Bronchial epithelial cell (primary cell): ENCODE results near the gene CDKN2C. TPM values are rescaled to one million over a fixed set of nuclear protein-coding genes. Genes with fewer than 3 reads are reported as not detected.

Experiments
- DNase-seq: peaks from one replicate; pipeline ENCODE4 v3.0.0-alpha.2; 2010; ENCODE audit warnings: low read depth
- FAIRE-seq: peaks from 2 replicates; lab custom pipeline; 2011; peaks lifted over from hg19 to GRCh38; lab: Jason Lieb, UNC
- H3K27me3 ChIP-seq: 2 replicates; pipeline ENCODE4 v1.5.1; 2011; ENCODE audit warnings: low read length; ENCODE audit not compliant: control insufficient read depth, insufficient read depth
- H3K36me3 ChIP-seq: 2 replicates; pipeline ENCODE4 v1.5.1; 2011; ENCODE audit warnings: low read length; ENCODE audit not compliant: control insufficient read depth, insufficient read depth
- H3K4me3 ChIP-seq: 2 replicates; pipeline ENCODE4 v1.5.1; 2011; ENCODE audit warnings: mild to moderate bottlenecking, low read depth, low read length, control low read depth
- total RNA-seq: library from RNA; depleted of rRNA; stranded (reverse); fragments of >200 nt; gene quantifications from 2 replicates; pipeline ENCODE4 v1.2.1, GENCODE V29; 2014
- TF ChIP-seq, protein P1 (sequence below): IDR thresholded peaks from 2 replicates; pipeline ENCODE4 v1.5.1; 2011; ENCODE audit warnings: mild to moderate bottlenecking, moderate library complexity, low read length, control low read depth, inconsistent platforms; ENCODE audit not compliant: insufficient read depth, severe bottlenecking

CDKN2C gene
- total RNA-seq, 1 donor from 2014 or later, result 0.79 TPM

GRCh38 chr1:50959303-50959912, 10.6 kb upstream of the CDKN2C start:
- FAIRE-seq (no peak), DNase-seq (peak; percentile 46)
- Histone ChIP-seq H3K36me3 (no peaks in the 10 kb centered on the region), H3K4me3 (peak overlapping the region; percentile 61), H3K27me3 (no peaks in the 10 kb centered on the region)
- TF ChIP-seq, protein P1, sequence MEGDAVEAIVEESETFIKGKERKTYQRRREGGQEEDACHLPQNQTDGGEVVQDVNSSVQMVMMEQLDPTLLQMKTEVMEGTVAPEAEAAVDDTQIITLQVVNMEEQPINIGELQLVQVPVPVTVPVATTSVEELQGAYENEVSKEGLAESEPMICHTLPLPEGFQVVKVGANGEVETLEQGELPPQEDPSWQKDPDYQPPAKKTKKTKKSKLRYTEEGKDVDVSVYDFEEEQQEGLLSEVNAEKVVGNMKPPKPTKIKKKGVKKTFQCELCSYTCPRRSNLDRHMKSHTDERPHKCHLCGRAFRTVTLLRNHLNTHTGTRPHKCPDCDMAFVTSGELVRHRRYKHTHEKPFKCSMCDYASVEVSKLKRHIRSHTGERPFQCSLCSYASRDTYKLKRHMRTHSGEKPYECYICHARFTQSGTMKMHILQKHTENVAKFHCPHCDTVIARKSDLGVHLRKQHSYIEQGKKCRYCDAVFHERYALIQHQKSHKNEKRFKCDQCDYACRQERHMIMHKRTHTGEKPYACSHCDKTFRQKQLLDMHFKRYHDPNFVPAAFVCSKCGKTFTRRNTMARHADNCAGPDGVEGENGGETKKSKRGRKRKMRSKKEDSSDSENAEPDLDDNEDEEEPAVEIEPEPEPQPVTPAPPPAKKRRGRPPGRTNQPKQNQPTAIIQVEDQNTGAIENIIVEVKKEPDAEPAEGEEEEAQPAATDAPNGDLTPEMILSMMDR, result no peak

DNA sequence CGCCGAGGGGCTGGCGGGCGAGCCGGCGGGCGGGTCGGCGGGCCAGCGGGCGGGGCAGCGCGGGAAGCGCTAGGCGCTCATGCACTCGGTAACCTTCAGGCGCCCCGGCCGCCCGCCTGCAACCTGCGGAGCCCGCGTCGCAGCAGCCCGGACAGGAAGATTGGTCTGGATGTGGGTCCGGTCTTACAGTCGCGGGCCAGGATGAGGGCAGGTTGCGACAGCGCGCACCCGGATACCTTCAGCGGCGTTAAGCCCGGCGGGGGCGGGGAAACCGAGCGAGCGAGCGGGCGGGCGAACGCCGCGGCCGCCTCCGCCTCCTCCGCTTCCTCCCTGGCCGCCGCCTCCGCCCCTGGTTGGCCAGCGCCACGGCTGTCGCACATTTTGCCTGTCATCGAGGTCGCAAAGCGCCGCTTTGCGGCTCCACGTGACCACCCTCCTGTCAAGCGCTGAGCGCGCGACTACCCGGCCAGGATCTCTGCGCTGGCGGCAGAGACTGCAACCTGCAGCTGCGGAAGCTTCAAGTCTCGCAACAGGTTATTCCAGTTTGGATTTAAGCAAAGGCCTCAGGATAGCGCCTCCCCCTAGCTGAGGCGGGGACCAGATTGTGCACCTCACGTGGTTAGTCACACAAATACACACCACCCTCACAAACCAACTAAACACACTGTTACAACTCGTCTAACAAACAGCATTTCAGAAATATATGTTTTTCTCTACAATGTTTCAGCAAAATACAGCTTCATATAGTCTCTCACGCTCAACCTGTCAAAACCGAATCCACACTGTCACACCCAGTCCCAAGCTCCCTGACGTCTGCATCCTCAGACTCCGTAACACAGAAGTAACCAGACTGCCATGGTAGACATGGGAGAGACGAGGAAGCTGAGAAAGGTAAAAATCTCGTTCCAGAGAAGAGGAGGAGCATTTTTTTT, 9.9 kb upstream of the CDKN2C start, which contains the start of gene FAF1:
Gene FAF1, minus strand, starts transcription at position 355 of the 932 bp plus-strand sequence. CDS start 456 bp downstream, outside the sequence.
- DNase-seq, result peak; percentile 98

DNA sequence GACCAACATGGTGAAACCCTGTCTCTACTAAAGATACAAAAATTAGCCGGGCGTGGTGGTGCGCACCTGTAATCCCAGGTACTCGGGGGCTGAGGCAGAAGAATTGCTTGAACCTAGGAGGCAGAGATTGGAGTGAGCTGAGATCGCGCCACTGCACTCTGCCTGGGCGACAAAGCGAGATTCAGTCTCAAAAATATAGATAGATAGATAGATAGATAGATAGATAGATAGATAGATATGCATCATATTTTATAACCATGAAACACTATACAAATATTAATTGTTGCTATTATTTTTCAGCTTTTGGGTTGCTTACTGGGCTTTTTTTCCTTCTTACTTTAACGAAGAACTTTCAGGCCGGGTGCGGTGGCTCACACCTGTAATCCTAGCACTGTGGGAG, 5.2 kb upstream of the CDKN2C start:
- H3K36me3 ChIP-seq, result no peaks in the 10 kb centered on the region
- DNase-seq (no peak), FAIRE-seq (no peak)
- H3K27me3 ChIP-seq, result no peaks in the 10 kb centered on the region
- TF ChIP-seq, protein P1, result no peak
- H3K4me3 ChIP-seq, result no peak overlapping the region

More for the DNA sequence above, 9.9 kb upstream of the CDKN2C start, which contains the start of gene FAF1:
- H3K27me3 ChIP-seq, result no peaks in the 10 kb centered on the region
- TF ChIP-seq, protein P1, result peak; percentile 40
- FAIRE-seq, result peak; percentile 94
- H3K36me3 ChIP-seq, result no peaks in the 10 kb centered on the region
- peak within 1 kb of the TSS; percentile 61 for H3K4me3 ChIP-seq

DNA sequence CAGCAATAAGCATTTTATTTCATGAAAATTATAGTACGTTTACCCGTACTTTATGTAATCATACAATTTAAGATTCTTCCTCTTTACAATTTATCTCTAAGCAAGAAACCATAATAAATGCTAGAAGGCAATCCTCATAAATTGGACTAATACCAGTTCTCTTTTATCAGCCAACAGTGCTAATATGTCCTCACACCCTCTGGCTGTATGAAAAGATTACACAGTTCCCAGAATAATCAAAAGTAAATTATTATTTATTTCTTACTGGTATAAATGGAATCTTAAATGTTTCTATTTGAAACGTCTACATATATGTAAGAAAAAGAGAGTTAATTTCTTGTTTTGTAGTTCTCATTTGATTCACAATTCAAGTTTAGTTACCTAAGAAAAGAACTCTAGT, 3.1 kb upstream of the CDKN2C start:
- H3K4me3 ChIP-seq, result no peak overlapping the region
- H3K27me3 ChIP-seq, result no peaks in the 10 kb centered on the region
- DNase-seq (no peak), FAIRE-seq (no peak)
- TF ChIP-seq, protein P1, result no peak
- H3K36me3 ChIP-seq, result no peaks in the 10 kb centered on the region

- Histone ChIP-seq H3K27me3 (no peaks in the 10 kb centered on the region), H3K4me3 (peak overlapping the region; percentile 88), H3K36me3 (no peaks in the 10 kb centered on the region)
- FAIRE-seq (no peak), DNase-seq (no peak)
- TF ChIP-seq, protein P1, result no peak
Observed at GRCh38 chr1:50967416-50968157, 2.5 kb upstream of the CDKN2C start.
